Osteoblast (primary cell): ENCODE data around the gene EVA1A. TPM values are rescaled to one million over a fixed set of nuclear protein-coding genes. Genes with fewer than 3 reads are reported as not detected.
A peak's percentile ranks its signal among the peaks of the same experiment; 100 is the strongest.

ENCODE experiments used
- DNase-seq: peaks from one replicate; pipeline ENCODE4 v3.0.0; 2011; ENCODE audit warnings: low spot score, mixed read lengths; ENCODE audit not compliant: insufficient read length; ENCODE audit errors: missing footprints
- H2AFZ ChIP-seq: 2 replicates; pipeline ENCODE4 v1.6.0; 2011; ENCODE audit warnings: mild to moderate bottlenecking, low read length
- H3K27ac ChIP-seq: 2 replicates; pipeline ENCODE4 v1.5.1; 2011; ENCODE audit warnings: mild to moderate bottlenecking, low read depth, low read length, moderate library complexity
- H3K27me3 ChIP-seq: 2 replicates; pipeline ENCODE4 v1.6.0; 2012; ENCODE audit warnings: mild to moderate bottlenecking, control low read depth, inconsistent platforms, low read length, moderate library complexity; ENCODE audit not compliant: insufficient read depth
- H3K36me3 ChIP-seq: 2 replicates; pipeline ENCODE4 v1.5.1; 2011; ENCODE audit warnings: mild to moderate bottlenecking, low read length, control low read depth, moderate library complexity; ENCODE audit not compliant: insufficient read depth
- H3K4me1 ChIP-seq: 2 replicates; pipeline ENCODE4 v1.5.1; 2011; ENCODE audit warnings: mild to moderate bottlenecking, low read length, control low read depth, moderate library complexity; ENCODE audit not compliant: insufficient read depth
- H3K4me2 ChIP-seq: 2 replicates; pipeline ENCODE4 v1.6.0; 2011; ENCODE audit warnings: mild to moderate bottlenecking, low read length; ENCODE audit not compliant: insufficient read depth
- H3K4me3 ChIP-seq: fragments of 200-600 bp; sonication (generic); 3 replicates; pipeline ENCODE4 v1.5.1; 2012; ENCODE audit warnings: mild to moderate bottlenecking, low read length, inconsistent platforms; ENCODE audit not compliant: insufficient read depth
- H3K79me2 ChIP-seq: 2 replicates; pipeline ENCODE4 v1.6.0; 2012; ENCODE audit warnings: mild to moderate bottlenecking, low read length, control low read depth, inconsistent platforms; ENCODE audit not compliant: insufficient read depth
- H3K9me3 ChIP-seq: 2 replicates; pipeline ENCODE4 v1.5.1; 2011; ENCODE audit warnings: low read depth, low read length, control low read depth
- H4K20me1 ChIP-seq: 2 replicates; pipeline ENCODE4 v1.6.0; 2012; ENCODE audit warnings: mild to moderate bottlenecking, low read length, control low read depth; ENCODE audit not compliant: insufficient read depth
- CTCF ChIP-seq: IDR thresholded peaks from 2 replicates; pipeline ENCODE4 v1.5.1; 2011; ENCODE audit warnings: mild to moderate bottlenecking, low read depth, low read length, moderate library complexity; ENCODE audit errors: extremely low read depth
- total RNA-seq: library from RNA; depleted of rRNA; stranded (reverse); fragments of >200 nt; gene quantifications from 2 replicates; pipeline ENCODE4 v1.2.3, GENCODE V29; 2012

EVA1A gene
- total RNA-seq, 1 donor = 70.9 TPM

GRCh38 chr2:75556679-75557366 lies 3.9 kb downstream of the EVA1A start:
- no peaks in the 10 kb centered on the region for H3K27me3 ChIP-seq
- H3K27ac ChIP-seq = peak overlapping the region; percentile 17
- H3K4me3 ChIP-seq = no peak overlapping the region
- H3K4me1 ChIP-seq = peaks cover 48% of the 10 kb centered on the region
- DNase-seq = no peak
- TF ChIP-seq CTCF = no peak
- no peak overlapping the region for H3K4me2 ChIP-seq
- peaks cover 31% of the 10 kb centered on the region for H3K36me3 ChIP-seq
- H3K9me3 ChIP-seq = no peaks in the 10 kb centered on the region
- peaks cover 68% of the 10 kb centered on the region for H4K20me1 ChIP-seq
- peaks cover 89% of the 10 kb centered on the region for H3K79me2 ChIP-seq
- H2AFZ ChIP-seq = no peak overlapping the region

GRCh38 chr2:75555701-75556100 lies 5.0 kb downstream of the EVA1A start:
- H3K27me3 ChIP-seq = no peaks in the 10 kb centered on the region
- peaks cover 99% of the 10 kb centered on the region for H3K79me2 ChIP-seq
- no peak overlapping the region for H3K4me3 ChIP-seq
- H2AFZ ChIP-seq = no peak overlapping the region
- peaks cover 72% of the 10 kb centered on the region for H4K20me1 ChIP-seq
- H3K27ac ChIP-seq = peak overlapping the region; percentile 56
- H3K9me3 ChIP-seq = no peaks in the 10 kb centered on the region
- DNase-seq = no peak
- TF ChIP-seq CTCF = no peak
- H3K4me1 ChIP-seq = peaks cover 42% of the 10 kb centered on the region
- peaks cover 40% of the 10 kb centered on the region for H3K36me3 ChIP-seq
- no peak overlapping the region for H3K4me2 ChIP-seq

- Histone ChIP-seq H2AFZ (no peak overlapping the region), H3K36me3 (peaks cover 48% of the 10 kb centered on the region), H3K79me2 (peaks cover 99% of the 10 kb centered on the region), H3K4me1 (peaks cover 43% of the 10 kb centered on the region), H3K9me3 (no peaks in the 10 kb centered on the region), H3K27ac (no peak overlapping the region), H4K20me1 (peaks cover 75% of the 10 kb centered on the region), H3K4me2 (no peak overlapping the region), H3K4me3 (no peak overlapping the region), H3K27me3 (no peaks in the 10 kb centered on the region)
- TF ChIP-seq CTCF = no peak
- no peak for DNase-seq
Observed at GRCh38 chr2:75553935-75554531, 6.7 kb downstream of the EVA1A start.

GRCh38 chr2:75552222-75552621 lies 8.5 kb downstream of the EVA1A start:
- DNase-seq = no peak
- Histone ChIP-seq H3K36me3 (peaks cover 37% of the 10 kb centered on the region), H3K27ac (no peak overlapping the region), H2AFZ (no peak overlapping the region), H3K4me1 (peaks cover 42% of the 10 kb centered on the region), H3K9me3 (no peaks in the 10 kb centered on the region), H3K4me2 (no peak overlapping the region), H3K4me3 (no peak overlapping the region), H3K27me3 (no peaks in the 10 kb centered on the region), H3K79me2 (peaks cover 98% of the 10 kb centered on the region), H4K20me1 (peaks cover 64% of the 10 kb centered on the region)
- TF ChIP-seq CTCF = no peak
